NCI-H69 (cell line): ENCODE results near the gene RIPOR3.
A peak's percentile ranks its signal among the peaks of the same experiment; 100 is the strongest.
"Not testable (repeated sequence)": the region's sequence is repeated elsewhere in the genome, so short reads cannot be mapped to it uniquely, and the experiment has no call there.

Source experiments
- DNase-seq: peaks from one replicate; lab custom pipeline; 2025; lab: John Stamatoyannopoulos, UW

Gene RIPOR3

DNA sequence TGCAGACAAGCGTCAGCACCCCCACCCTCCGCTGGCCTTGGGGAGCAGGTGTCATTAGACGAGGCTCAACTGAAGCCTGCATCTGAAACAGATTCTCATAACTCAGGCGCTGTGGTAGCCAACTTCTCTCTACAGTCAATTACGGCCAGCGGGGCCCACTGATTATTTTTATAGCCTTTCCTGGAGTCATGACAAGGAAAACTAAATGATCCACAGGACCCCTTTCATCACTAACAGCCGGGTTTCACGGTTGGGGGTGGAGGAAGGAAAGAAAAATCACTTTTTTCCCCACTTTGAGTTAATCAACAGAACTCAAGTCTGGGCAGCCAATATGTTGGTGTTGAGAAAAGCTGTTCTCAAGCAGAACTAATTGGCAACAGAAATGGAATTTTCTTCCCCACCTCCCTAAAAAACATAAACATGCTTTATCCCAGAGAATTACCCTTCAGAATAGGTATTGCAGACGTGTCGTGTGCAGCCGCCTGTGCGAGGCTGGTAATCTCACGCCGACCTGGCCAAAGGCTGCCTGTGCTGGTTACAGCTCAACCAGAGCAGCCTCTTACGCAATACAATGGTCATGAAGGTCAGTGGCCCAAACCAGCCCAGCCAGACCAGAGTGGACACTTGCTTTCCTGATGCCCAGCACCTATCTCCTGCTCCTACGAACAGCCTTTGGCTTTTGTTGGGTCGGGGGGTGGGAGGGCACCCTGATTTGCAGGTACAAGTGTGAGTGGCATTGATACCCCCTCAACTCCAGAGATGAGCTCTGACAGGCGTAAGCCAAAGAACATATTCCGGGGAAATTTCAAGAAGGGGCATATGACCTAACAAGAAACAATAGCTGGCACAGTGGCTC, 11.0 kb downstream of the RIPOR3 start:
- peak; percentile 13 for DNase-seq

- DNase-seq, result no peak
These were observed 11.6 kb downstream of the RIPOR3 start for GRCh38 chr20:50679753-50680104.

- peak; percentile 63 for DNase-seq
These were observed 13.0 kb downstream of the RIPOR3 start for GRCh38 chr20:50678169-50678898.

- DNase-seq, result no peak
These were observed 14.5 kb downstream of the RIPOR3 start for GRCh38 chr20:50676858-50677257.

DNA sequence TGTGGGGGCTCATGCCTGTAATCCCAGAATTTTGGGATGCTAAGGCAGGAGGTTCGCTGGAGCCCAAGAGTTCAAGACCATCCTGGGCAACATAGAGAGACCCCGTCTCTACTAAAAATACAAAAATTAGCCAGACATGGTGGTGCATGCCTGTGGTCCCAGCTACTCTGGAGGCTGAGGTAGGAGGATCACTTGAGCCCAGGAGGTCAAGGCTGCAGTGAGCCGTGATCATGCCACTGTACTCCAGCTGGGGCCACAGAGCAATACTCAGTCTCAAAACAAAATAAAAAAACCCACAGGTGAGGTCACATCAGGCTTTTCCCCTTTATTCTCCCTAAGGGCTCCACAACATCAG, 15.0 kb downstream of the RIPOR3 start:
- DNase-seq, result not testable (repeated sequence)

- DNase-seq, result no peak
These were observed 15.5 kb downstream of the RIPOR3 start for GRCh38 chr20:50675671-50676376.

DNA sequence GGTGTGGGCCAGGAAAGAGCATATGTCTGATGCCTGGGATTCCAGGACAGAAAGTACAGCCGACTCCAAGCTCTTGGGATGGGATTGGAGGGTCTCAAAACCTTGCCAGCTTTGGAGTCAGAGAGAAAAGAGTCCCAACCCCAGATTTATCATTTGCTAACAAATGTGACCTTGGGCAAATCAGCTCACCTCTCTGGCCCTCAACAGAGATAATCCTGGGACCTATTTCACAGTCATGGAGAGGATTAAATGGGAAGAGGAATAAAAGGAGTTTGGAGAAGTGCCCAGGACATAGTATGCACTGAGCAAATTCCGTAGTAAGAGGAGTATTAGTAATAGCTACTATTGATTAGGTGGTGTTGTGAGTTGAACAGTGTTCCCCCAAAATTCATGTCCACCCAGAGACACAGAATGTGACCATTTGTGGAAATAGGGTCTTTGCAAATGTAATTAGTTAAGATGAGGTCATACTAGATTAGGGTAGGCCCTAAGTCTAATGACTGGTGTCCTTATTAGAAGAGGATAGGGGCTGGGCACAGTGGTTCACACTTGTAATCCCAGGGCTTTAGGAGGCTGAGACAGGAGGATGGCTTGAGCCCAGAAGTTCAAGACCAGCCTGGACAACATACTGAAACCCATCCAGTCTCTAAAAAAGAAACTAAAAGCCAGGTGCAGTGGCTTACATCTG, 17.1 kb downstream of the RIPOR3 start:
- no peak for DNase-seq

GRCh38 chr20:50673466-50674137, 17.7 kb downstream of the RIPOR3 start:
- DNase-seq, result no peak

- DNase-seq, result no peak
These were observed 18.2 kb downstream of the RIPOR3 start for GRCh38 chr20:50673146-50673465.

GRCh38 chr20:50672400-50673145, 18.8 kb downstream of the RIPOR3 start:
- no peak for DNase-seq

GRCh38 chr20:50671626-50672025, 19.7 kb downstream of the RIPOR3 start:
- DNase-seq, result no peak

GRCh38 chr20:50671010-50671409, 20.3 kb downstream of the RIPOR3 start:
- not testable (repeated sequence) for DNase-seq

DNA sequence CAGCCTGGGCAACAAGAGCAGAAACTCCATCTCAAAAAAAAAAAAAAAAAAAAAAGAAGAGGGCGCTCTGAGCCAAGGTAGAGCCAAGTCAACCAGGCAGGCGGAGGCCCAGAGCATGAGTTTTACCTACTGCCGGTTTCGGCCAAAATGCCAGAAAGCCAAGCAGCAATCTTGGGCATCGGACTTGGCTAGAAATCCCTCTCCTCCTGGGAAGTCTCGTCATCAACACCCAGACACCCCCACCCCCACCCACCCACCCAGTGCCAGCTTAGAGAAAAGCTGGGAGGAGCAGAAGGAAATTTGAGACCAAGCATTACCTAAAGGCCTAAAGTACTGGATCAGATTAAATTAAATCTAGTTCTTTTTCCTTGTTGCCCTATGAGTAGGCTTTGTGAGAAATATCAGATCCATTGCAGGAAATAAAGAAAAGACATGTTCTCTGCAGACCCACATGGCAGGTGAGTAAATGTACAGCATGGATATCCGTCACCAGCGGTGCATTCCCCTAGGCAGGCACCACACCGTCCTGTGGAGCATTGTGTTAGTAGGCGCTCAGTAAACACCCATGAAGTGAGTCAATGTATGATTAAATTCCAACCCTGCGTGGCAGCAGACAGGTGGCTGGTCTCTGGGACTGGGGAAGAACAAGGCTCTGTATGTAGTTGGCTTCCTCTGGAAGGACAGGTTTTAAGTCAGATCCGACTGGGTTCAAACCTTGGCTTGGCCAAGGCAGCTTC, 21.0 kb downstream of the RIPOR3 start:
- DNase-seq, result peak; percentile 53

GRCh38 chr20:50668798-50669197, 22.5 kb downstream of the RIPOR3 start:
- no peak for DNase-seq

GRCh38 chr20:50668326-50668725, 23.0 kb downstream of the RIPOR3 start:
- no peak for DNase-seq

DNA sequence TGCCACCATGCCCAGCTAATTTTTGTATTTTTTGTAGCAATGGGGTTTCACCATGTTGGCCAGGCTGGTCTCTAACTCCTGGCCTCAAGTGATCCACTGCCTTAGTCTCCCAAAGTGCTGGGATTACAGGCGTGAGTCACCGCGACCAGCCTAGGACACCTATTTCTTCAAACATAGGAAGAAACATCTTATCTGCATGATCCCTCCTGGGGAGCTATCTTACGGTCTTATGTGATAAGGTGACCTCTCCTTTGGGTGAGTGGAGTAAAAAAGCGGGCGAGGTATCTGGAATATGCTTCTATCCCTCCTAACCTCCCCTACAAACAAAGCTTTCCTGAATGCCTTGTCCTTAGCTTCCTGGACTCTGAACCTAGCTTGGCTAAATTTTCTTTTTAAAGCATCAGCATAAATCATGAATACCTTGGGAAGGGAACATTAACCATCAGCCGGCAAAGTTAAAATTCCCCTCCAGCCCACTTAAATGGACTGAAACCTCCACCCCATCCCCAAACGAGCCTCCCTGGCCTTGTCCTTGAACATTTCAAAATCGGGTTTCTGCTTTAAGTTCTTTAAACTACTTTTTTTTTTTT, 24.5 kb downstream of the RIPOR3 start:
- no peak for DNase-seq

DNA sequence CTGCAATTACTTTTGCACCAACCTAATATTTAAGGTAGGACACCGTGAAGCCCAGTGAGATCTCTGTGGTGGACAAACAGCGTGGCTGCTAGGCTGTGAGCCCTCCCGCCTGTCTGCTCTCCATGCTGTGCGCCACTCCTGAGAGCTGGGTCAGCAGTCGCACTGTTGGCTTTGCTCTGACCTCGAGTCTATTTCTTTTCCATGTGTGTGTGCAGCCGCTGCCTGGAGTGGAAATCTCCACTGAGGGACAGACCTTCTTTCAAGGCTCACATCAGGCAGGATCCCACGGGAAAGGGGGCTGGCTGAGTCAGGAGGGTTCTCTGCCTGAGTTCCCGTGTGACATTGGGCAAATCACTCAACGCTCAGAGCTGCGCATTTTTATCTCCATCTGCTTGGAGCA, 27.1 kb downstream of the RIPOR3 start:
- no peak for DNase-seq

DNA sequence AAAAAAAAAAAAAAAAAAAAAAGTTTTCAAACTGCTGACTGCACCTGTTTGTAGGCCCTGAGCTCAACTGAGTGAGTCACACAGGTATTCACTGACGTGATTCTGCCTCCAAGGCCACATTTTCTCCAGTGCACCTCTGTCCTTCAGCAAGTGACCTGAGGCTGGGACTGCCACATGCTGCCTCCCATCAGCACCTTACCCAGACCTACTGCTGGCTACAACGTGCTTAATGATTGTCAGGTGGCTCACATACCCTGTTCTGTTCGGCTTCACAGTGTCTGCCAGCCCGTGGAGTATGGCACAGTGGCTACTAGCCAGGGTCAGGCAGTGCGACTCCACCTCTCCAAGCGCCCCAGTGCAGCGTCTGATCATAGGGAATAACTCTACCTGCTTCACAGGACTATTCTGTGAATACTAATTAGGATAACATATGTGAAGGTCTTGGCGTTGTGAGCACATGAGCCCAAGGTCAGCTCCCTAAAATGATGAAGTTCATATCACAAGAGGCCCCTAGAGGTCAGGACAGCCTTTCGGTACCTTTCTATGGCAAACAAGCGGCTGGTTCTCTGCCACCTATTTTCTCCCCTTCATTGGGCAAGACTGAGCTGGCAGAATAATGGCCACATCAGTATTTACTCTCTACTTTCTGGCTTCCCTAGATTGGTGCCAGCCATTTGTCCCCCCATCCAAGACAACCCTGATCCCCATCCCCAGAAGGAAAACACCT, 28.1 kb downstream of the RIPOR3 start:
- peak; percentile 16 for DNase-seq

DNA sequence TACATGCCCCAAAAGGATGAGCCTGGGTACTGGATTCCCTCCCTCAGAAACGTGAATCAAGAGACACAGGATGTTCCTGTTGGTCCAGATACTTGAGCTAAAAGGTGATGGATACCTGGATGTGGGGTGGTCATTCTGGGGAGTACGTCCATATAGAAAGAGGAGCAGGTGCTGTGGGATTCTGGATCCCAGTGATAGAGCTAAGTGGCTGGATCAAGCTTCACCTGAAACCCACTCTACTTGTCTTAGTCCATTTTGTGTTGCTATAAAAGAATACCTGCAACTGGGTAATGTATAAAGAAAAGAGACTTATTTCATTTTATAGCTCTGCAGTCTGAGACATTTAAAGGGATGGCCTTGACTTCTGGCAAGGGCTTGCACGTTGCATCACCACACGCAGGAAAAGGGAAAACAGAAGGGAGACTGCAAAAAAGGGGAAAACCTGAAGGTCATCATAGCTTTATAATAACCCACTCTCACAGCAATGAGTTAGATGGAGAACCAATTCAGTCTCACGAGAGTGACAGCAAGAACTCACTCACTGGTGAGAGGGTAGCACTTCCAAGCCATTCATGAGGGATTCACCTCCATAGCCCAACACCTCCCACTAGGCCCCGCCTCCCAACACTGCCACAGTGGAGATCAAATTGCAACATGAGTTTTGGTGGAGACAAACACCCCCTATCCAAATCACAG, 31.2 kb downstream of the RIPOR3 start:
- no peak for DNase-seq
